CD14-positive monocyte (primary cell): Measurements from ENCODE around the gene PITPNM2. TPM values are rescaled to one million over a fixed set of nuclear protein-coding genes. Genes with fewer than 3 reads are reported as not detected.

Experiments
- DNase-seq, 3 donors: peaks; one replicate each; pipeline ENCODE4 v3.0.0-alpha.2; 2011 to 2022
- H2AFZ ChIP-seq: 2 replicates; pipeline ENCODE4 v1.6.0; 2012; ENCODE audit warnings: mild to moderate bottlenecking, low read depth, low read length, inconsistent platforms; ENCODE audit not compliant: insufficient read depth, poor library complexity, severe bottlenecking
- H3K27ac ChIP-seq, 2 donors: 1 replicate in 1 of 2; 2 replicates in 1 of 2; pipeline ENCODE4 v1.5.1; 2012 to 2013; ENCODE audit warnings: low read length in 2 of 2, control low read depth in 1 of 2, inconsistent platforms in 1 of 2, low read depth in 1 of 2, mild to moderate bottlenecking in 1 of 2
- H3K27me3 ChIP-seq, 2 donors: one replicate each; pipeline versions ENCODE4 v1.6.0 to v1.6.1; 2011 to 2013; ENCODE audit warnings: low read length in 2 of 2; ENCODE audit not compliant: control insufficient read depth in 2 of 2, insufficient read depth in 2 of 2
- H3K36me3 ChIP-seq, 2 donors: replicated peaks in 1 of 2; 1 replicate in 1 of 2; 2 replicates in 1 of 2; pipeline versions ENCODE4 v1.5.1 to v1.6.1; 2012 to 2013; ENCODE audit warnings: low read length in 2 of 2, control low read depth in 1 of 2, inconsistent platforms in 1 of 2, mild to moderate bottlenecking in 1 of 2; ENCODE audit not compliant: insufficient read depth in 2 of 2, control insufficient read depth in 1 of 2
- H3K4me1 ChIP-seq, 2 donors: 1 replicate in 1 of 2; 2 replicates in 1 of 2; pipeline versions ENCODE4 v1.5.1 to v1.6.1; 2012 to 2013; ENCODE audit warnings: low read length in 2 of 2, control low read depth in 1 of 2, inconsistent platforms in 1 of 2, mild to moderate bottlenecking in 1 of 2, moderate library complexity in 1 of 2; ENCODE audit not compliant: insufficient read depth in 2 of 2, control insufficient read depth in 1 of 2
- H3K4me2 ChIP-seq: replicated peaks from 2 replicates; pipeline ENCODE3; 2012; ENCODE audit warnings: low read length, moderate library complexity, mild to moderate bottlenecking; ENCODE audit not compliant: poor library complexity, severe bottlenecking; ENCODE audit errors: extremely low read depth
- H3K4me3 ChIP-seq, 3 experiments: fragments of 200-600 bp in 1 of 3; sonication (generic) in 1 of 3; replicated peaks in 1 of 3; 1 replicate in 2 of 3; 2 replicates in 1 of 3; pipeline ENCODE4 v1.5.1; 2011 to 2013; ENCODE audit warnings: low read length in 3 of 3, mild to moderate bottlenecking in 3 of 3, control low read depth in 2 of 3, low read depth in 2 of 3, inconsistent platforms in 1 of 3, moderate library complexity in 1 of 3
- H3K79me2 ChIP-seq: 2 replicates; pipeline ENCODE4 v1.6.0; 2012; ENCODE audit warnings: mild to moderate bottlenecking, control low read depth, inconsistent platforms, low read length, moderate library complexity; ENCODE audit not compliant: insufficient read depth
- H3K9ac ChIP-seq: 2 replicates; pipeline ENCODE4 v1.6.0; 2017; ENCODE audit warnings: low read length, mild to moderate bottlenecking; ENCODE audit not compliant: insufficient read depth, poor library complexity, severe bottlenecking
- H3K9me3 ChIP-seq, 2 donors: replicated peaks in 1 of 2; 1 replicate in 1 of 2; 2 replicates in 1 of 2; pipeline versions ENCODE4 v1.5.1 to v1.6.1; 2012 to 2013; ENCODE audit warnings: low read length in 2 of 2, control low read depth in 1 of 2; ENCODE audit not compliant: control insufficient read depth in 1 of 2, insufficient read depth in 1 of 2
- H4K20me1 ChIP-seq: 2 replicates; pipeline ENCODE4 v1.6.0; 2012; ENCODE audit warnings: mild to moderate bottlenecking, low read length, control low read depth, moderate library complexity; ENCODE audit not compliant: insufficient read depth
- H3K27ac Mint-ChIP-seq, 7 donors: one replicate each; pipeline ENCODE4 v1.8.0; 2020; ENCODE audit warnings: mild to moderate bottlenecking in 7 of 7, mixed read lengths in 7 of 7, moderate library complexity in 6 of 7, inconsistent platforms in 2 of 7
- H3K27me3 Mint-ChIP-seq, 3 donors: one replicate each; pipeline ENCODE4 v1.8.0; 2021 to 2022; ENCODE audit warnings: low read depth in 3 of 3, mild to moderate bottlenecking in 3 of 3, mixed read lengths in 3 of 3, moderate library complexity in 3 of 3, inconsistent platforms in 1 of 3
- H3K36me3 Mint-ChIP-seq, 2 donors: one replicate each; pipeline ENCODE4 v1.8.0; 2020; ENCODE audit warnings: mixed read lengths in 2 of 2, inconsistent platforms in 1 of 2, mild to moderate bottlenecking in 1 of 2
- H3K4me1 Mint-ChIP-seq: one replicate; pipeline ENCODE4 v1.8.0; 2020; ENCODE audit warnings: mild to moderate bottlenecking, mixed read lengths
- H3K4me3 Mint-ChIP-seq, 2 donors: one replicate each; pipeline ENCODE4 v1.8.0; 2020; ENCODE audit warnings: mild to moderate bottlenecking in 2 of 2, mixed read lengths in 2 of 2, moderate library complexity in 1 of 2
- H3K9me3 Mint-ChIP-seq, 7 donors: one replicate each; pipeline ENCODE4 v1.8.0; 2020 to 2022; ENCODE audit warnings: mixed read lengths in 7 of 7, mild to moderate bottlenecking in 6 of 7, moderate library complexity in 6 of 7, inconsistent platforms in 2 of 7
- WGBS: methylation state at CpG from one replicate; pipeline ENCODE4 v1.1.5; 2013; ENCODE audit warnings: missing lambda C conversion rate; ENCODE audit not compliant: insufficient coverage; 5-methylcytosine and 5-hydroxymethylcytosine counted together
- intact Hi-C, 2 donors: fragments of 100-400 bp; cut with micrococcal nuclease; formaldehyde crosslinking; loops; one replicate each; pipeline versions ENCODE4 v1.15.0 to v1.15.1; 2023
- polyA plus RNA-seq, 3 donors: library from polyadenylated mRNA; depleted of rRNA in 1 of 3; unstranded in 2 of 3; stranded (reverse) in 1 of 3; fragments of 300-500 nt in 2 of 3; fragments of >200 nt in 1 of 3; fragmentation: Illumina TruSeq in 2 of 3; gene quantifications; 1 replicate in 2 of 3; 2 replicates in 1 of 3; pipeline ENCODE4 v1.2.3, GENCODE V29; 2012 to 2021
- TF ChIP-seq, protein P1 (sequence below): fragments of 200-600 bp; IDR thresholded peaks from one replicate; pipeline ENCODE4 v1.8.0; 2022; ENCODE audit warnings: antibody characterized with exemption, mild to moderate bottlenecking

Gene PITPNM2
- polyA plus RNA-seq, 3 donors: 0.08 to 0.67 TPM; not detected in 1

DNA sequence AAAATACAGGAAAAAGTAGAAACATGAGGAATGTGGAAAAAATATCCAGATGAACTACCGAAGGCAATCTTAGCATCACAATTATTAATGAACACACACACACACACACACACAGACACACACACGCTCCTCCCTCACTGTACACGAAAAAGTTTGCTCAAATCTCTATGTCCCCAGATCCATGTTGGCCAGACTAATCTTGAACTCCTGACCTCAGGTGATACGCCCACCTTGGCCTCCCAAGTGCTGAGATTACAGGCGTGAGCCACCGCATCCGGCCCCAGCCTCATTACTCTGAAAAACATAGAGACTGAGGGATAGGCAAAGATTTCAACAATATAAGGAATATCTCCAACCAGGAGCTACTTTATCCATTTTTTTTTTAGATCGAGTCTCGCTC is 17.2 kb downstream of the PITPNM2 start:
- H3K27me3 ChIP-seq: no peaks in the 10 kb centered on the region
- no peak overlapping the region for H3K4me2 ChIP-seq
- H3K4me1 ChIP-seq: peaks cover 0 to 5% of the 10 kb centered on the region in 2 donors
- no peak overlapping the region for H3K9ac ChIP-seq
- H3K36me3 Mint-ChIP-seq: peaks cover 0 to 2% of the 10 kb centered on the region in 2 donors
- no peak overlapping the region for H3K27ac Mint-ChIP-seq
- H3K4me3 Mint-ChIP-seq: no peak overlapping the region
- TF ChIP-seq, protein P1, sequence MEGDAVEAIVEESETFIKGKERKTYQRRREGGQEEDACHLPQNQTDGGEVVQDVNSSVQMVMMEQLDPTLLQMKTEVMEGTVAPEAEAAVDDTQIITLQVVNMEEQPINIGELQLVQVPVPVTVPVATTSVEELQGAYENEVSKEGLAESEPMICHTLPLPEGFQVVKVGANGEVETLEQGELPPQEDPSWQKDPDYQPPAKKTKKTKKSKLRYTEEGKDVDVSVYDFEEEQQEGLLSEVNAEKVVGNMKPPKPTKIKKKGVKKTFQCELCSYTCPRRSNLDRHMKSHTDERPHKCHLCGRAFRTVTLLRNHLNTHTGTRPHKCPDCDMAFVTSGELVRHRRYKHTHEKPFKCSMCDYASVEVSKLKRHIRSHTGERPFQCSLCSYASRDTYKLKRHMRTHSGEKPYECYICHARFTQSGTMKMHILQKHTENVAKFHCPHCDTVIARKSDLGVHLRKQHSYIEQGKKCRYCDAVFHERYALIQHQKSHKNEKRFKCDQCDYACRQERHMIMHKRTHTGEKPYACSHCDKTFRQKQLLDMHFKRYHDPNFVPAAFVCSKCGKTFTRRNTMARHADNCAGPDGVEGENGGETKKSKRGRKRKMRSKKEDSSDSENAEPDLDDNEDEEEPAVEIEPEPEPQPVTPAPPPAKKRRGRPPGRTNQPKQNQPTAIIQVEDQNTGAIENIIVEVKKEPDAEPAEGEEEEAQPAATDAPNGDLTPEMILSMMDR: no peak
- no peaks in the 10 kb centered on the region for H4K20me1 ChIP-seq
- H3K4me3 ChIP-seq: no peak overlapping the region
- no peaks in the 10 kb centered on the region for H3K79me2 ChIP-seq
- H2AFZ ChIP-seq: no peak overlapping the region
- no peaks in the 10 kb centered on the region for H3K36me3 ChIP-seq
- 90% methylated on average over 3 of the region's 9 CpGs for WGBS
- H3K27ac ChIP-seq: no peak overlapping the region
- DNase-seq: no peak
- intact Hi-C loops: no loop called here
- H3K4me1 Mint-ChIP-seq: peaks cover 6% of the 10 kb centered on the region
- no peaks in the 10 kb centered on the region for H3K9me3 ChIP-seq
- H3K27me3 Mint-ChIP-seq: peaks cover 0 to 2% (median 0%) of the 10 kb centered on the region in 3 donors
- H3K9me3 Mint-ChIP-seq: peaks cover 0 to 1% (median 0%) of the 10 kb centered on the region in 7 donors

DNA sequence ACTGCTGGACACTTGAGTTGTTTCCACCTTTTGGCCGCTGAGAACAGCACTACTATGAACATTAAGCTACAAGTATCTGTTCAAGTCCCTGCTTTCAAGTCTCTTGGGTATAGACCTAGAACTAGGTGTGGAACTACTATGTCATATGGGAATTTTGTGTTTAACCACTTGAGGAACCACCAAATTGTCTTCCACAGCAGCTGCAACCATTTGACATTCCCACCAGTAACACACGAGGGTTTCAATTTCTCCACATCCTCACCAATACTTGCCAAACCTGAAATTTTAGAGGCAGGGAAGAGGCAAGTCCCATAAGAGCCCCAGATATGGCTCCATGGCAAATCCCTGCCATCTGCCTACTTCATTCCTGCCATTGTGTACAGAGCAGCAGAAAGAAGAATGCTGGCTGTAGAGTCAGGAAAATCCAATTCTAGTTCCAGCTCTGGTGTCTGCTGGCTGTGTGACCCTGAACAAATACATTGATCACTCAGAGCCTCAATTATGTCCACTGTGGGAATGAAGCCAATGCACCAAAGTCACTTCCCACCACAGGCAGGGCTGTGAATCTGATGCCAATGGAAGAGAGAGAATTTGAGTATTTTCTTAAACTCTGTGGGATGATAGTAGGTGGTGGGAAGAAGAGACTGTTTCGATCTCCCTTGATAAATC is 17.8 kb downstream of the PITPNM2 start:
- H3K27ac ChIP-seq: no peak overlapping the region
- TF ChIP-seq, protein P1: no peak
- Mint-ChIP-seq H3K27ac (no peak overlapping the region), H3K4me3 (no peak overlapping the region), H3K4me1 (peaks cover 6% of the 10 kb centered on the region), H3K36me3 (peaks cover 0 to 2% of the 10 kb centered on the region in 2 donors), H3K27me3 (peaks cover 0 to 2% (median 0%) of the 10 kb centered on the region in 3 donors), H3K9me3 (peaks cover 0 to 1% (median 0%) of the 10 kb centered on the region in 7 donors)
- H3K9me3 ChIP-seq: no peaks in the 10 kb centered on the region
- intact Hi-C loops: no loop called here
- H3K4me2 ChIP-seq: no peak overlapping the region
- no peak overlapping the region for H3K4me3 ChIP-seq
- no CpG with 5 or more reads among the region's 3 CpGs for WGBS
- no peak overlapping the region for H3K9ac ChIP-seq
- no peak overlapping the region for H2AFZ ChIP-seq
- H4K20me1 ChIP-seq: no peaks in the 10 kb centered on the region
- H3K27me3 ChIP-seq: no peaks in the 10 kb centered on the region
- no peaks in the 10 kb centered on the region for H3K79me2 ChIP-seq
- H3K4me1 ChIP-seq: peaks cover 0 to 5% of the 10 kb centered on the region in 2 donors
- no peaks in the 10 kb centered on the region for H3K36me3 ChIP-seq
- no peak for DNase-seq
